Upper lobe of right lung (tissue), 1 donor: ENCODE results near the gene RHOH. TPM values are rescaled to one million over a fixed set of nuclear protein-coding genes. Genes with fewer than 3 reads are reported as not detected.
"Not testable (repeated sequence)": the region's sequence is repeated elsewhere in the genome, so short reads cannot be mapped to it uniquely, and the experiment has no call there.

ENCODE experiments used
- ATAC-seq: fragments of 200-7000 bp; cut with Tn5 transposase; one replicate; pipeline ENCODE4 v1.9.1; 2020; ENCODE audit warnings: mild to moderate bottlenecking, moderate library complexity
- DNase-seq: peaks from one replicate; pipeline ENCODE4 v3.0.0-alpha.2; 2020
- H3K27ac ChIP-seq: fragments of 200-600 bp; one replicate; pipeline ENCODE4 v1.8.0; 2022
- H3K27me3 ChIP-seq: fragments of 200-600 bp; one replicate; pipeline ENCODE4 v1.8.0; 2022; ENCODE audit warnings: mild to moderate bottlenecking
- H3K36me3 ChIP-seq: fragments of 200-600 bp; one replicate; pipeline ENCODE4 v1.8.0; 2022
- H3K4me1 ChIP-seq: fragments of 200-600 bp; one replicate; pipeline ENCODE4 v1.8.0; 2022
- H3K4me3 ChIP-seq: fragments of 200-600 bp; one replicate; pipeline ENCODE4 v1.8.0; 2022; ENCODE audit warnings: mild to moderate bottlenecking
- H3K9me3 ChIP-seq: fragments of 200-600 bp; one replicate; pipeline ENCODE4 v1.8.0; 2022
- CTCF ChIP-seq: fragments of 200-600 bp; IDR thresholded peaks from one replicate; pipeline ENCODE4 v1.8.0; 2022; ENCODE audit warnings: antibody characterized with exemption
- intact Hi-C: fragments of 100-400 bp; cut with DNase I; formaldehyde crosslinking; loops from one replicate; pipeline ENCODE4 v1.11.0; 2022
- long read RNA-seq: library from polyadenylated mRNA; unstranded; transcript quantifications from one replicate; pipeline ENCODE4 v2.0.0, GENCODE V29; 2021
- total RNA-seq: library from RNA; stranded (reverse); fragmentation: NEBNext Ultra II Directional; extraction: Animal tissue kit (Norgen Biotek cat#: 25700); gene quantifications from one replicate; pipeline ENCODE4 v1.2.1, GENCODE V29; 2021
- donor health status: DM: no; HTN: yes; CAD: no; lungs with severe emphysema.

The RHOH gene
- total RNA-seq: 8.8 TPM
- long read RNA-seq, full-length matches to known transcripts: 5 of 11 reads
- long read RNA-seq, partial matches to known transcripts: 1 of 11 reads
- long read RNA-seq, other reads (novel, unspliced or antisense): 5 of 11 reads

- peak within 1 kb of the TSS; percentile 69 for H3K27ac ChIP-seq
- DNase-seq (no peak), ATAC-seq (no peak)
- no peaks in the 10 kb centered on the region for H3K4me1 ChIP-seq
- no peak for TF ChIP-seq CTCF
- no peaks in the 10 kb centered on the region for H3K9me3 ChIP-seq
- H3K4me3 ChIP-seq: peak within 1 kb of the TSS; percentile 42
- no peaks in the 10 kb centered on the region for H3K27me3 ChIP-seq
- no peaks in the 10 kb centered on the region for H3K36me3 ChIP-seq
- intact Hi-C loops: no loop called here
Measured at GRCh38 chr4:40196724-40197281, at the start of gene RHOH. Gene RHOH, plus strand, starts transcription at chr4:40197031. Its CDS starts 46,356 bp downstream, at chr4:40243387.

GRCh38 chr4:40147490-40147889, 49.3 kb upstream of the RHOH start:
- ATAC-seq, H3K4me3 ChIP-seq, H3K27ac ChIP-seq, H3K9me3 ChIP-seq, H3K4me1 ChIP-seq, H3K27me3 ChIP-seq, DNase-seq: not testable (repeated sequence)
- intact Hi-C loops: loop anchor here (10.0 kb wide), 1 partner anchor 157 kb away; no protein-coding TSS in a partner anchor
- peaks cover 28% of the 10 kb centered on the region for H3K36me3 ChIP-seq

- intact Hi-C loops: loop anchor here (10.0 kb wide), 1 partner anchor 155 kb away; no protein-coding TSS in a partner anchor
- DNase-seq (no peak), ATAC-seq (peak; percentile 98)
- TF ChIP-seq CTCF: peak; percentile 94
- Histone ChIP-seq H3K4me1 (no peaks in the 10 kb centered on the region), H3K9me3 (no peaks in the 10 kb centered on the region), H3K27ac (no peak overlapping the region), H3K36me3 (peaks cover 6% of the 10 kb centered on the region), H3K4me3 (no peak overlapping the region), H3K27me3 (no peaks in the 10 kb centered on the region)
Measured at GRCh38 chr4:40149960-40150385, 46.9 kb upstream of the RHOH start.

- Histone ChIP-seq H3K36me3 (no peaks in the 10 kb centered on the region), H3K4me3 (no peak overlapping the region), H3K27ac (no peak overlapping the region), H3K27me3 (no peaks in the 10 kb centered on the region), H3K9me3 (no peaks in the 10 kb centered on the region), H3K4me1 (no peaks in the 10 kb centered on the region)
- intact Hi-C loops: no loop called here
- ATAC-seq (no peak), DNase-seq (no peak)
- no peak for TF ChIP-seq CTCF
Measured at GRCh38 chr4:40150932-40151331, 45.9 kb upstream of the RHOH start.

GRCh38 chr4:40152637-40153036, 44.2 kb upstream of the RHOH start:
- Histone ChIP-seq H3K36me3 (no peaks in the 10 kb centered on the region), H3K4me3 (no peak overlapping the region), H3K27ac (no peak overlapping the region), H3K4me1 (no peaks in the 10 kb centered on the region), H3K27me3 (no peaks in the 10 kb centered on the region), H3K9me3 (no peaks in the 10 kb centered on the region)
- ATAC-seq (no peak), DNase-seq (no peak)
- TF ChIP-seq CTCF: no peak
- intact Hi-C loops: no loop called here

GRCh38 chr4:40157436-40157835, 39.4 kb upstream of the RHOH start:
- DNase-seq: no peak
- no peak for TF ChIP-seq CTCF

More at GRCh38 chr4:40157436-40157835, 39.4 kb upstream of the RHOH start:
- no peak for ATAC-seq
- H3K4me3 ChIP-seq: no peak overlapping the region
- no peak overlapping the region for H3K27ac ChIP-seq
- no peaks in the 10 kb centered on the region for H3K4me1 ChIP-seq
- H3K36me3 ChIP-seq: no peaks in the 10 kb centered on the region
- H3K9me3 ChIP-seq: no peaks in the 10 kb centered on the region
- intact Hi-C loops: no loop called here
- no peaks in the 10 kb centered on the region for H3K27me3 ChIP-seq
